Tibial nerve (tissue), 4 donors: Measurements from ENCODE around the gene POLH. TPM values are rescaled to one million over a fixed set of nuclear protein-coding genes. Genes with fewer than 3 reads are reported as not detected.
A peak's percentile ranks its signal among the peaks of the same experiment; 100 is the strongest.
"Not testable (repeated sequence)": the region's sequence is repeated elsewhere in the genome, so short reads cannot be mapped to it uniquely, and the experiment has no call there.

Experiments used
- DNase-seq, 2 donors: peaks; one replicate each; pipeline ENCODE4 v3.0.0-alpha.2; 2019; ENCODE audit warnings: low spot score in 2 of 2
- H3K27ac ChIP-seq, 4 donors: fragments of 200-600 bp; sonication (generic) in 3 of 4; one replicate each; pipeline ENCODE4 v1.5.1; 2017 to 2019; ENCODE audit warnings: mild to moderate bottlenecking in 1 of 4
- H3K27me3 ChIP-seq, 2 donors: fragments of 200-600 bp; sonication (generic) in 1 of 2; one replicate each; pipeline versions ENCODE4 v1.5.1 to v1.6.0; 2017 to 2019
- H3K36me3 ChIP-seq, 3 donors: fragments of 200-600 bp; sonication (generic); one replicate each; pipeline ENCODE4 v1.5.1; 2018 to 2019
- H3K4me1 ChIP-seq, 4 donors: fragments of 200-600 bp; sonication (generic) in 3 of 4; one replicate each; pipeline ENCODE4 v1.5.1; 2017 to 2019
- H3K4me3 ChIP-seq, 4 donors: fragments of 200-600 bp; sonication (generic) in 3 of 4; one replicate each; pipeline ENCODE4 v1.5.1; 2017 to 2019; ENCODE audit warnings: mild to moderate bottlenecking in 1 of 4, moderate library complexity in 1 of 4
- H3K9me3 ChIP-seq, 4 donors: fragments of 200-600 bp; sonication (generic) in 3 of 4; one replicate each; pipeline ENCODE4 v1.5.1; 2017 to 2019
- CTCF ChIP-seq, 5 experiments: fragments of 200-600 bp in 3 of 5; fragments of 450-650 bp in 2 of 5; sonication (generic) in 3 of 5; IDR thresholded peaks; one replicate each; pipeline ENCODE4 v1.5.1; 2016 to 2019; ENCODE audit warnings: antibody characterized with exemption in 5 of 5, mild to moderate bottlenecking in 3 of 5, moderate library complexity in 2 of 5
- EP300 ChIP-seq, 2 donors: sonication (generic); formaldehyde crosslinking; IDR thresholded peaks; one replicate each; pipeline ENCODE4 v1.6.1; 2017; ENCODE audit warnings: antibody characterized with exemption in 2 of 2, mild to moderate bottlenecking in 1 of 2
- POLR2A ChIP-seq, 2 donors: fragments of 450-650 bp; IDR thresholded peaks; one replicate each; pipeline ENCODE4 v1.6.1; 2017; ENCODE audit warnings: antibody characterized with exemption in 2 of 2, mild to moderate bottlenecking in 2 of 2, moderate library complexity in 2 of 2
- WGBS, 2 donors: methylation state at CpG; one replicate each; pipeline ENCODE4 v1.1.5; 2018; 5-methylcytosine and 5-hydroxymethylcytosine counted together
- total RNA-seq, 4 donors: library from RNA; depleted of rRNA; stranded (reverse); fragments of >200 nt; gene quantifications; one replicate each; pipeline ENCODE4 v1.1.0, GENCODE V29; 2016

The POLH gene
- total RNA-seq, 4 donors from 2014 or later = 6.0 to 9.2 (median 8.5) TPM

GRCh38 chr6:43628393-43629103, 52.6 kb downstream of the POLH start:
- Histone ChIP-seq H3K4me1 (peaks cover 0 to 36% (median 9%) of the 10 kb centered on the region in 4 donors), H3K36me3 (peaks cover 0 to 28% (median 10%) of the 10 kb centered on the region in 3 donors), H3K27me3 (no peaks in the 10 kb centered on the region), H3K27ac (peak overlapping the region; percentile 92 to 97 (median 96)), H3K4me3 (peak overlapping the region; percentile 58 to 85 (median 78)), H3K9me3 (no peaks in the 10 kb centered on the region)
- TF ChIP-seq POLR2A (IDR thresholded peaks at IDR 0.05) (no peak), EP300 (IDR thresholded peaks at IDR 0.05) (no peak), CTCF (IDR thresholded peaks at IDR 0.05) (no peak)
- WGBS, 2 donors = 1 to 3% methylated on average over 25 of the region's 25 CpGs
- peak in 1 of 2 donors; percentile 44 for DNase-seq

GRCh38 chr6:43629104-43629504, 53.1 kb downstream of the POLH start, which contains the start of gene GTPBP2:
GTPBP2 (minus strand) TSS chr6:43629264; CDS start chr6:43629162, 102 bp downstream.
- TF ChIP-seq EP300 (IDR thresholded peaks at IDR 0.05) (peak; percentile 63 to 88), CTCF (IDR thresholded peaks at IDR 0.05) (no peak), POLR2A (IDR thresholded peaks at IDR 0.05) (peak in 1 of 2 donors; percentile 51)

GRCh38 chr6:43629505-43630300, 53.7 kb downstream of the POLH start:
- Histone ChIP-seq H3K27me3 (no peaks in the 10 kb centered on the region), H3K9me3 (no peaks in the 10 kb centered on the region), H3K4me1 (peaks cover 0 to 36% (median 9%) of the 10 kb centered on the region in 4 donors), H3K36me3 (peaks cover 0 to 16% (median 8%) of the 10 kb centered on the region in 3 donors), H3K4me3 (peak overlapping the region; percentile 57 to 85 (median 70)), H3K27ac (peak overlapping the region; percentile 92 to 97 (median 96))
- WGBS, 2 donors = 1 to 2% methylated on average over 20 to 41 of the region's 41 CpGs
- TF ChIP-seq CTCF (IDR thresholded peaks at IDR 0.05) (peak in 1 of 5 experiments; percentile 18), POLR2A (IDR thresholded peaks at IDR 0.05) (peak; percentile 39 to 87), EP300 (IDR thresholded peaks at IDR 0.05) (peak; percentile 83 to 95)
- DNase-seq = peak; percentile 95 to 98

More at GRCh38 chr6:43629104-43629504, 53.1 kb downstream of the POLH start, which contains the start of gene GTPBP2:
- Histone ChIP-seq H3K27me3 (no peaks in the 10 kb centered on the region), H3K27ac (peak within 1 kb of the TSS; percentile 92 to 97 (median 96)), H3K36me3 (peaks cover 0 to 22% (median 10%) of the 10 kb centered on the region in 3 donors), H3K4me1 (peaks cover 0 to 36% (median 9%) of the 10 kb centered on the region in 4 donors), H3K9me3 (no peaks in the 10 kb centered on the region), H3K4me3 (peak within 1 kb of the TSS; percentile 58 to 85 (median 78))
- 0% methylated on average over 27 to 34 of the region's 46 CpGs for WGBS, 2 donors
- peak; percentile 97 to 98 for DNase-seq

- Histone ChIP-seq H3K27ac (peak overlapping the region in 2 of 4 donors; percentile 96 to 97), H3K36me3 (peaks cover 0 to 3% (median 0%) of the 10 kb centered on the region in 3 donors), H3K27me3 (no peaks in the 10 kb centered on the region), H3K9me3 (no peaks in the 10 kb centered on the region), H3K4me1 (peaks cover 0 to 42% (median 12%) of the 10 kb centered on the region in 4 donors), H3K4me3 (no peak overlapping the region)
- TF ChIP-seq CTCF (IDR thresholded peaks at IDR 0.05) = no peak
- no peak for TF ChIP-seq POLR2A (IDR thresholded peaks at IDR 0.05)
- TF ChIP-seq EP300 (IDR thresholded peaks at IDR 0.05) = no peak
- WGBS, 2 donors = 93 to 96% methylated on average over 1 of the region's 1 CpG
- DNase-seq = no peak
These were observed 55.1 kb downstream of the POLH start for GRCh38 chr6:43630980-43631619.

GRCh38 chr6:43633002-43633401, 57.0 kb downstream of the POLH start:
- H3K27me3 ChIP-seq, H3K9me3 ChIP-seq, H3K27ac ChIP-seq, DNase-seq, H3K4me3 ChIP-seq, H3K36me3 ChIP-seq: not testable (repeated sequence)
- peaks cover 0 to 42% (median 24%) of the 10 kb centered on the region in 4 donors for H3K4me1 ChIP-seq
- 80 to 87% methylated on average over 7 of the region's 7 CpGs for whole genome bisulfite sequencing, 2 donors
